Measurements from ENCODE around the gene LTA4H. TPM values are rescaled to one million over a fixed set of nuclear protein-coding genes. Genes with fewer than 3 reads are reported as not detected.

The LTA4H gene
- total and polyA plus RNA-seq, 8 donors: 20.0 to 57.1 (median 31.0) TPM

DNA sequence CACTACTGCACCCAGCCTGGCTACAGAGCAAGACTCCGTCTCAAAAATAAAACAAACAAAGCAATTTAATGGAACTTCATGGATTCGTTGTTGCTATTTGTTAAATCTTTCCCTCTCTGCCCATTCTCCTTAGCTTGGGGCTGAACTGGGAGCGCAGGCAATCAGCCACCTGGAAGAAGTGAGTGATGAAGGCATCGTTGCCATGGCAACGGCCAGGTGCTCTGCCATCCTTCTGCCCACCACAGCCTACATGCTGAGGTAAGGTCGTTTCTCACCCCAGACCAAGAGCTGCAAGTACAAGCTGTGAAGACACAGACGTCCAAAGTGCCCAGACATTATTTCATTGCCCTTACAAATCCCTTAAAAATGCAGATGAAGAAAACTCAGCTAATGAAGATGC lies 73.2 kb downstream of the LTA4H start:
- no peak for TF ChIP-seq CTCF (IDR thresholded peaks at IDR 0.05)
- no peaks in the 10 kb centered on the region for H3K9me3 ChIP-seq
- H3K27me3 ChIP-seq: no peaks in the 10 kb centered on the region
- ATAC-seq (no peak), FAIRE-seq (no peak), DNase-seq (no peak)
- intact Hi-C loops (cut with DNase I): no loop called here
- H3K36me3 ChIP-seq: no peaks in the 10 kb centered on the region
- H3K4me1 ChIP-seq: no peaks in the 10 kb centered on the region
- 49 to 64% methylated on average over 7 of the region's 7 CpGs for WGBS, 2 donors
- no peak overlapping the region for H3K4me3 ChIP-seq
- H3K27ac ChIP-seq: no peak overlapping the region

GRCh38 chr12:95960241-95960640 lies 75.1 kb downstream of the LTA4H start:
- DNase-seq: no peak
- Histone ChIP-seq H3K4me3 (no peak overlapping the region), H3K9me3 (no peaks in the 10 kb centered on the region), H3K27ac (no peak overlapping the region), H3K36me3 (no peaks in the 10 kb centered on the region), H3K27me3 (no peaks in the 10 kb centered on the region), H3K4me1 (no peaks in the 10 kb centered on the region)
- no peak for ATAC-seq
- no peak for TF ChIP-seq CTCF (IDR thresholded peaks at IDR 0.05)
- intact Hi-C loops (cut with DNase I): no loop called here
- no peak for FAIRE-seq
- 30 to 37% methylated on average over 5 of the region's 5 CpGs for WGBS, 2 donors

DNA sequence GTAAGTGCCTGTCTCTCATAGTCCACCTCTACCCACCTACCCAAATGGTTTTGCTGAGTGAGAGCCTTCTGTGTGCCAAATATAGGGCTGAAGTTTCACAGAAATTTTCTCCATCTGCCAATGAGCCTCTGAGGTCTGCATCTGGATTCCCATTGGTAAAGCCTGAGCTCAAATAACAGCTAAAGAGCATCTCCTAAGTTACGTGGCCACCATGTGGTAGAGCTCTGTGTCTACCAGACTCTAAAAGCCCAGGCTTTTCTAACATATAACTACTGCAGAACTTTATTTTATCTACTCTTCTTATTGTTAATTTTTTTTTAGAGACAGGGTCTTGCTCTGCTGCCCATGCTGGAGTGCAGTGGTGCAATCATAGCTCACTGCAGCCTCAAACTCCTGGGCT lies 76.3 kb downstream of the LTA4H start:
- 65 to 90% methylated on average over 1 of the region's 1 CpG for WGBS, 2 donors
- Histone ChIP-seq H3K4me1 (no peaks in the 10 kb centered on the region), H3K4me3 (no peak overlapping the region), H3K27me3 (no peaks in the 10 kb centered on the region), H3K27ac (no peak overlapping the region), H3K9me3 (no peaks in the 10 kb centered on the region), H3K36me3 (no peaks in the 10 kb centered on the region)
- ATAC-seq (no peak), DNase-seq (no peak), FAIRE-seq (no peak)
- intact Hi-C loops (cut with DNase I): no loop called here
- no peak for TF ChIP-seq CTCF (IDR thresholded peaks at IDR 0.05)

GRCh38 chr12:95956557-95957145 lies 78.7 kb downstream of the LTA4H start:
- FAIRE-seq: no peak

More at GRCh38 chr12:95956557-95957145, 78.7 kb downstream of the LTA4H start:
- no peak for ATAC-seq
- 71 to 72% methylated on average over 27 of the region's 27 CpGs for WGBS, 2 donors
- H3K27me3 ChIP-seq: no peaks in the 10 kb centered on the region
- H3K9me3 ChIP-seq: no peaks in the 10 kb centered on the region
- no peak overlapping the region for H3K27ac ChIP-seq
- H3K36me3 ChIP-seq: no peaks in the 10 kb centered on the region
- no peak overlapping the region for H3K4me3 ChIP-seq
- intact Hi-C loops (cut with DNase I): no loop called here
- TF ChIP-seq CTCF (IDR thresholded peaks at IDR 0.05): no peak
- DNase-seq: no peak
- H3K4me1 ChIP-seq: no peaks in the 10 kb centered on the region

All from pancreas (tissue), 10 donors.